HTERT RPE-1 (cell line): Measurements from ENCODE around the gene DOCK3.
"Not testable (repeated sequence)": the region's sequence is repeated elsewhere in the genome, so short reads cannot be mapped to it uniquely, and the experiment has no call there.

ENCODE experiments used
- in situ Hi-C: fragments of 300-500 bp; cut with MboI; formaldehyde crosslinking; loops from 4 replicates; pipeline ENCODE4 v1.14.3; 2020; ENCODE audit warnings: low sequenced_read_pairs

DOCK3 gene

DNA sequence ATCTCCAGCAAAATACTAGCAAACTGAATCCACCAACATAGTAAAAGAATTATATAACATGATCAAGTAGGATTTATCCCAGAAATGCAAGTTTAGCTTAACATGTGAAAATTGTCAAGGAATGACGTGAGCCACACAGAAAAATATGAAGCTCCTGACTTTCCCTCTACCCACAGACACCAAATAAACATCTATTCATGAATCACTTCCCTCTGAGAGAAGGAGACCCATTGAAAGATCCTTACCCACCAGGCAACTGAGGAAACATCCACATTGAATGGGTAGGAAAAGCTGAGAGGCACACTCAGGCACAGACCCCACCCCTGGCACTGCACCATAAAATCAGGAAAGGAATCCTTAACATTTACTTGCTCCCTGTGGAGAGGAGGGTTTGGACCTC, 608.2 kb downstream of the DOCK3 start:
- in situ Hi-C loops: no loop called here

DNA sequence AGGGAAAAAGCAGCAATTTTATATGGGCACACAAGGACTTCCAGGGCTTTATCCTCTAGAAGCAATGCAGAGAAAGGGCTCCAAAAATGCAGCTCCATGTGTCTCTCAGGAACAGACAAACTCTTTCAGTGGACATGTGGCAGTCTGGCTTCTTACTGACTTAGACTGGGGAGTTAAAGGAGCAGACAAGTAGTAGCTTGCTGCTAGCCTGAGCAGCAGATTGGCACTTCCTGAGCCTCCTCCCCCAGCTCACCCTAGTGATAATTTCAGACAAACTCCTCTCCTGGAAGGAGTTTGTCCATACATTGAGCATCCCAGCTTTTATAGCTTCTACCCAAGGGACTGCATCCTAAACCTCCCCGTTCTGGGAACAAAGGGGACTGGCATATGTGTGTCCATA, 608.7 kb downstream of the DOCK3 start:
- in situ Hi-C loops: no loop called here

- in situ Hi-C loops: no loop called here
These were observed 620.9 kb downstream of the DOCK3 start for GRCh38 chr3:51295625-51296024.

GRCh38 chr3:51297333-51297732, 622.6 kb downstream of the DOCK3 start:
- in situ Hi-C loops: no loop called here

DNA sequence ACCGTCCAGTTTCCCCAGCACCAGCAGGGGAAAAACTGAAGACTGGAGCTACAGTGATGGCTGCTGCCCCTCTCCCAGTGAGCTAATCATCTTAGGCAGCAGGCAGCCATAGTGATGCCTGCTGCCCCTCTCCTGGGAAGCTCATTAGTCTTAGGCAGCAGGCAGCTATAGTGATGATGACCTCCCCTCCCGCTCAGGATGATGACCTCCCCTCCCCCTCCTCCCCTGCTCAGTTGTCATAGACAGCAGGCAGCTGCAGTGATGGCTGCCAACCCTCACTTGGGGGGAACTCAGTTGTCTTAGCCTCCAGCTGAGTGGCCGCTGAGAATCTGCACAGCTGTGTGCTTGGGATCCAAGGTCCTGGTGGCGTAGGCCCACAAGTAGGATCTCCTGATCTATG, 629.5 kb downstream of the DOCK3 start:
- in situ Hi-C loops: no loop called here

DNA sequence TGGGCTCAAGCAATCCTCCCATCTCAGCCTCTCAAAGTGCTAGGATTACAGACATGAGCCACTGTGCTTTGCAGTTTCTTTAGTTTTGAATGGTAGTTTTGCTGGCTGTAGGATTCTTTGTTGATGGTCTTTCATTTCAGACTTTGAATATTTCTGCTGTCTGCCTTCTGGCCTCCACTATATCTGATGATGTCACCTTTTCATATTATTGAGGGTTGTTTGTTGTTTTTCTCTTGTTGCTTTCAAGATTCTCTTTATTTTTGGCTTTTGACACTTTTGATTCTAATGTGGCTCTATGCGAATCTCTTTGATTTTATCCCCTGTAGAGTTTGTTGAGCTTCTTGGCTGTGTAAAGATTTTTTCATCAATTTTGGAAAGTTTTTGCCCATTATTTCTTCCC, 631.4 kb downstream of the DOCK3 start:
- in situ Hi-C loops: no loop called here

- in situ Hi-C loops: no loop called here
These were observed 632.7 kb downstream of the DOCK3 start for GRCh38 chr3:51307458-51307857.

DNA sequence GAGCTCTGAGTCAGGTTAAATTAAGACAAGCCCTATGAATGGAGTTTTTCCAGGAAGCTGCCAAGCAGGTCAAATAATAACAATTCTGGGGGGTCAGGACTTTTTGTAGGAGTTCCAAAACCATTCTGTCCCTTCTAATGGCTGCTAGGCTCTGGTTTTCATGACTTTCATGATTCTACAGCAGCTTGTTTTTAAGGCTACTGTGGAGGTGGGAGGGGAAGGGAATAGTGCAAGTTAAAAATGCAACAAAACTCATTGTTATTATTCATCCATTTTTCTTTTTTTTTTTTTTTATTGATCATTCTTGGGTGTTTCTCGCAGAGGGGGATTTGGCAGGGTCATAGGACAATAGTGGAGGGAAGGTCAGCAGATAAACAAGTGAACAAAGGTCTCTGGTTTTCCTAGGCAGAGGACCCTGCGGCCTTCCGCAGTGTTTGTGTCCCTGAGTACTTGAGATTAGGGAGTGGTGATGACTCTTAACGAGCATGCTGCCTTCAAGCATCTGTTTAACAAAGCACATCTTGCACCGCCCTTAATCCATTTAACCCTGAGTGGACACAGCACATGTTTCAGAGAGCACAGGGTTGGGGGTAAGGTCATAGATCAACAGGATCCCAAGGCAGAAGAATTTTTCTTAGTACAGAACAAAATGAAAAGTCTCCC, 633.3 kb downstream of the DOCK3 start:
- in situ Hi-C loops: not testable (repeated sequence)

- in situ Hi-C loops: no loop called here
These were observed 636.3 kb downstream of the DOCK3 start for GRCh38 chr3:51311055-51311454.

GRCh38 chr3:51328206-51328605, 653.5 kb downstream of the DOCK3 start:
- in situ Hi-C loops: no loop called here

DNA sequence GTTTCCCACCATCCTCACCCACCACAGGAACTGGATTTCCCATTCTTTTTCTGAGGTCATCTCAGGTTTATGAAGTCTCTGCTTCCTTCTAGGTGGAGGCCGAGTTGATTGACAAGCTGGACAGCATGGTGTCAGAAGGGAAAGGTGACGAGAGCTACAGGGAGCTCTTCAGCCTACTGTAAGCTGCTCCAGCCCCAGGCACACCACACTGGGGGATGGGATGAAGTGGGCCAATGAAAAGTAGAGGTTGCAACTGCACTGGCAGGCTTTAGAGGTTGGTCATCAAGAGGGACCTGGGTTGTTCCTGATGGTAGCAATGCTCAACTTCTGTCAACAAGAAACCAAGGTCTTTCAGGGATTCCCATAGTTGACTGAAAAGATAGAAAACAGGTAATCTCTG, 655.3 kb downstream of the DOCK3 start:
- in situ Hi-C loops: no loop called here

GRCh38 chr3:51332156-51332555, 657.4 kb downstream of the DOCK3 start:
- in situ Hi-C loops: no loop called here

- in situ Hi-C loops: no loop called here
These were observed 658.3 kb downstream of the DOCK3 start for GRCh38 chr3:51333021-51333420.

DNA sequence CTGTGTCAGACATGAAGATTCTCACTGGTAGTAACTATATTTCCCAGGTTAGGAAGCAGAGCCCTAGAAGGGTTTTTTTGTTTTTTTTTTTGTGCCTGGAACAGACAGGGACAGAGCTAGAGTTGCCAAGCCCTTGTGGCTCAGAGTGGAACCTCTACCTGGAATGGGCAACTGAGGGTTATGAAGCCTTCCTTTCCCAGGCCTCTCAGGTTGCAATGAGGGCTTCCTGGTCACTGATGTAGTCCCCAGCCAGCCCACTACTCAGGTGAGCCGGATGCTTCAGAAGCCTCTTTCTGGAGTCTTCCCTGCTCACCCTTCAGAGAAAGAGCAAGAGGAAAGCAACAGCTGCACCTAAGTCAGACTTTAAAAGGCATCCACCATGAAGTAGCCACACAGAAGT, 661.5 kb downstream of the DOCK3 start:
- in situ Hi-C loops: no loop called here

GRCh38 chr3:51337666-51338065, 662.9 kb downstream of the DOCK3 start:
- in situ Hi-C loops: no loop called here

- in situ Hi-C loops: no loop called here
These were observed 663.9 kb downstream of the DOCK3 start for GRCh38 chr3:51338632-51339031.

DNA sequence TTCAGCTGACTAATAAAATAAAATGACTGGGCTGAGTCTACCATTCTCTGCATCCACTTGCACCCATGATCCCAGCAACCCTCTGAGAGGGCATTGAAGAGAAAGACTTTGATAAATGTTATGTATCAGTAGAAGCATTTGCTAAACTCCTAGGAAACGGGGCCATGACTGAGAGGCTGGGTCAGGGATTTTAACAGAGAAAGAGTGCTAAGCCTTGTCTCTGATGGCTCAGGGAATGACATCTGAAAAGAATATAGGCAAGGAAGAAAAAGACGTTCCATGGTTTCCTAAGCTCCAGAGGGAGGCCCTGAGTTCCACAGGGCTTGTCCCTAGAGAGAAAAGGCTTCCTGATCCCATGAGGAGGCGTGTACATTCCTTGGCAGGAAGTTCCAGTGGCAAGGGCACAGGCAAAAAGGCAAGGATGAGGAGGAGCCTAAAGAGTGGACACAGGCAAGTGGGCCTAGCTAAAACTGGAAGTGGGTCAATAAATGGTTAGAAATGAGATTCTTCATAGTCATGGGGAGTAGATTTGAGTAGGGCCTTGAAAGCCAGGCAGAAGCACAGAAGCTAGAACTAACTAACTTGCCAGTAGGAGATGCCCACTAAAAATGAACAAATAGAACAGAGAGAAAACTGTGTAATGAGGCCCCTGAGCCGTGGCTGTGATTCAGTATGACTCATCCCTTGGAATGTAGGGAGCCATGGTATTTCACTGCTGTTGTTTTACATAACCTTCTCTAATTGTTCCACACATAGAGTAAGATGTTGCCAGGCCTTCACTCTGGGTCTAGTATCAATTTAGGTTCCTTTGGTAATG, 665.5 kb downstream of the DOCK3 start:
- in situ Hi-C loops: no loop called here

GRCh38 chr3:51340989-51341636, 666.4 kb downstream of the DOCK3 start:
- in situ Hi-C loops: no loop called here

DNA sequence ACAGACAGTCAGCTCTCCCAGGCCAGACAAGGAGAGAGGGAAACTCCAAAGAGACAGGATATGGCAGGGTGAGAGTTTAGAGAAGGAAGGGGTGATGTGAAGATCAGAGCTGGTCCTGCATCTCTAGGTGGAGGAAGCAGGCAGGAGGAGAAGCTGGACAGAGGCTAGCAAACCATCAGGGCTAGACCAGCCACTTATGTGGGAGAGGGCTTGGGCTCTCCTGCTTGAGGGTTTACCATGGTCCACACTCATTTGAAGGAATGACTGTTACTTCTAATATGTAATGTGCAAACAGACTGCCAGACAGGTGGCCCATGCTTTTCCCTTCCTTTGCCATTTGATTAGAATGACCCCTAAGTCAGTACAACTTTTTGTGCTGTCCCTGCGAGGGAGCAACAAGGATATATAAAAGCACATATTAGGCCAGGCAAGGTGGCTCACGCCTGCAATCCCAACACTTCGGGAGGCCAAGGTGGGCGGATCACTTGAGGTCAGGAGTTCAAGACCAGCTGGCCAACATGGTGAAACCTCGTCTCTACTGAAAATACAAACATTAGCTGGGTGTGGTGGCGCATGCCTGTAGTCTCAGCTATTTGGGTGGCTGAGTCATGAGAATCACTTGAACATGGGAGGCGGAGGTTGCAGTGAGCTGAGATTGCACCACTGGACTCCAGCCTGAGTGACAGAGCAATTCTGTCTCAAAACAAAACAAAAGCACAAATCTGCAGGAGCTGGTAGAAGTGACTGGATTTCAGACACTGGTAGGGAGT, 669.4 kb downstream of the DOCK3 start:
- in situ Hi-C loops: no loop called here

GRCh38 chr3:51350751-51351150, 676.0 kb downstream of the DOCK3 start:
- in situ Hi-C loops: no loop called here

GRCh38 chr3:51353131-51353530, 678.4 kb downstream of the DOCK3 start:
- in situ Hi-C loops: no loop called here
